Measurements from ENCODE around the gene C2CD4A.

DNA sequence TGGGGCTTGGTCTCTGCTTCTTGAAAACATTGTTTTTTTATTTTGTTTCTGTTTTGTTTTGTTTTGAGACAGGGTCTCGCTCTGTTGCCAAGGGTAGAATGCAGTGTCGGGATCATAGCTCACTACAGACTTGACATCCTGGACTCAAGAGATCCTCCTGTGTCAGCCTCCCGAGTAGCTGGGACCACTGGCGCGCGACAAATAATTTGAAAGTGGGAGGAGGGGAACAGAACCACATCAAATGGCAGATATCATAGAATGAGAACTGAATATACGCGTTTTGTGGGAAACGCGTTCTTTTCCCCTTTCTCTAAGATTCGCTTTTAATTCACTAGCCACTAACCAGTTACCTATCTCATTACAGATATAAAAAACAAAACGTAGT is 5.9 kb upstream of the C2CD4A start:
- TF ChIP-seq, protein P1, sequence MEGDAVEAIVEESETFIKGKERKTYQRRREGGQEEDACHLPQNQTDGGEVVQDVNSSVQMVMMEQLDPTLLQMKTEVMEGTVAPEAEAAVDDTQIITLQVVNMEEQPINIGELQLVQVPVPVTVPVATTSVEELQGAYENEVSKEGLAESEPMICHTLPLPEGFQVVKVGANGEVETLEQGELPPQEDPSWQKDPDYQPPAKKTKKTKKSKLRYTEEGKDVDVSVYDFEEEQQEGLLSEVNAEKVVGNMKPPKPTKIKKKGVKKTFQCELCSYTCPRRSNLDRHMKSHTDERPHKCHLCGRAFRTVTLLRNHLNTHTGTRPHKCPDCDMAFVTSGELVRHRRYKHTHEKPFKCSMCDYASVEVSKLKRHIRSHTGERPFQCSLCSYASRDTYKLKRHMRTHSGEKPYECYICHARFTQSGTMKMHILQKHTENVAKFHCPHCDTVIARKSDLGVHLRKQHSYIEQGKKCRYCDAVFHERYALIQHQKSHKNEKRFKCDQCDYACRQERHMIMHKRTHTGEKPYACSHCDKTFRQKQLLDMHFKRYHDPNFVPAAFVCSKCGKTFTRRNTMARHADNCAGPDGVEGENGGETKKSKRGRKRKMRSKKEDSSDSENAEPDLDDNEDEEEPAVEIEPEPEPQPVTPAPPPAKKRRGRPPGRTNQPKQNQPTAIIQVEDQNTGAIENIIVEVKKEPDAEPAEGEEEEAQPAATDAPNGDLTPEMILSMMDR (IDR thresholded peaks at IDR 0.05): no peak
- TF ChIP-seq POLR2A (IDR thresholded peaks at IDR 0.05): no peak
- TF ChIP-seq EP300 (IDR thresholded peaks at IDR 0.05): no peak

Data from gastroesophageal sphincter (tissue), 3 donors.